HepG2 (cell line): ENCODE measurements around the gene TIRAP. TPM values are rescaled to one million over a fixed set of nuclear protein-coding genes. Genes with fewer than 3 reads are reported as not detected.
A peak's percentile ranks its signal among the peaks of the same experiment; 100 is the strongest.

Experiments used
- AKAP8 ChIP-seq: sonication (generic); formaldehyde crosslinking; IDR thresholded peaks from 2 replicates; pipeline ENCODE4 v1.5.1; 2020; ENCODE audit warnings: mild to moderate bottlenecking, missing genetic modification reagents
- DPF2 ChIP-seq: sonication (generic); formaldehyde crosslinking; IDR thresholded peaks from 2 replicates; pipeline ENCODE4 v1.4.0; 2020; ENCODE audit warnings: mild to moderate bottlenecking, low read depth, missing genetic modification reagents, borderline replicate concordance
- GTF2F1 ChIP-seq: fragments of 150-350 bp; IDR thresholded peaks from 2 replicates; pipeline ENCODE4 v1.6.1; 2014; ENCODE audit warnings: low read length
- HES4 ChIP-seq: sonication (generic); formaldehyde crosslinking; IDR thresholded peaks from 2 replicates; pipeline ENCODE4 v1.9.0; 2021; ENCODE audit warnings: mild to moderate bottlenecking, missing genetic modification reagents, borderline replicate concordance
- HHEX ChIP-seq: IDR thresholded peaks from 2 replicates; pipeline ENCODE4 v1.6.1; 2016; ENCODE audit warnings: control low read depth
- HOXA9 ChIP-seq: sonication (generic); formaldehyde crosslinking; IDR thresholded peaks from 2 replicates; pipeline ENCODE4 v1.8.1; 2022; ENCODE audit warnings: missing genetic modification reagents, mild to moderate bottlenecking, moderate library complexity, borderline replicate concordance
- NAIF1 ChIP-seq: sonication (generic); formaldehyde crosslinking; IDR thresholded peaks from 2 replicates; pipeline ENCODE4 v1.5.0; 2020; ENCODE audit warnings: mild to moderate bottlenecking, missing genetic modification reagents, borderline replicate concordance
- REPIN1 ChIP-seq: sonication (generic); formaldehyde crosslinking; IDR thresholded peaks from 2 replicates; pipeline ENCODE4 v1.8.0; 2022; ENCODE audit warnings: missing genetic modification reagents, low read depth, mild to moderate bottlenecking, borderline replicate concordance
- RORA ChIP-seq: sonication (generic); formaldehyde crosslinking; IDR thresholded peaks from 2 replicates; pipeline ENCODE4 v1.5.0; 2020; ENCODE audit warnings: mild to moderate bottlenecking, missing genetic modification reagents, moderate library complexity
- TP53 ChIP-seq: sonication (generic); formaldehyde crosslinking; conservative IDR thresholded peaks from 2 replicates; pipeline ENCODE4 v1.4.0; 2020; ENCODE audit warnings: missing genetic modification reagents
- ZNF232 ChIP-seq: sonication (generic); formaldehyde crosslinking; IDR thresholded peaks from 2 replicates; pipeline ENCODE4 v1.4.0; 2020; ENCODE audit warnings: missing genetic modification reagents, borderline replicate concordance
- ZNF34 ChIP-seq: sonication (generic); formaldehyde crosslinking; IDR thresholded peaks from 2 replicates; pipeline ENCODE4 v1.4.0; 2020; ENCODE audit warnings: mild to moderate bottlenecking, missing genetic modification reagents, borderline replicate concordance
- ZNF543 ChIP-seq: sonication (generic); formaldehyde crosslinking; IDR thresholded peaks from 2 replicates; pipeline ENCODE4 v1.4.0; 2020; ENCODE audit warnings: mild to moderate bottlenecking, missing genetic modification reagents
- ZNF720 ChIP-seq: sonication (generic); formaldehyde crosslinking; IDR thresholded peaks from 2 replicates; pipeline ENCODE4 v1.4.0; 2020; ENCODE audit warnings: missing genetic modification reagents
- ZNF878 ChIP-seq: sonication (generic); formaldehyde crosslinking; IDR thresholded peaks from 2 replicates; pipeline ENCODE4 v1.8.1; 2023; ENCODE audit warnings: mild to moderate bottlenecking, missing genetic modification reagents, moderate library complexity
- ZNF879 ChIP-seq: sonication (generic); formaldehyde crosslinking; IDR thresholded peaks from 2 replicates; pipeline ENCODE4 v1.8.1; 2023; ENCODE audit warnings: missing genetic modification reagents
- polyA plus RNA-seq, 8 experiments: library from polyadenylated mRNA; depleted of rRNA in 3 of 8; stranded (reverse) in 7 of 8; unstranded in 1 of 8; fragments of >200 nt; fragmentation: Illumina TruSeq in 4 of 8; extraction: Trizol in 4 of 8; gene quantifications; 2 replicates each; pipeline versions ENCODE4 v1.2.1 to v1.2.3, GENCODE V29; 2011 to 2016; ENCODE audit warnings: low read depth in 4 of 8, missing spikeins in 1 of 8, mixed read lengths in 1 of 8; ENCODE audit not compliant: insufficient read depth in 1 of 8
- total RNA-seq, 5 experiments: library from RNA; depleted of rRNA; stranded (reverse); fragments of >200 nt; fragmentation: Illumina TruSeq; extraction: Trizol; gene quantifications; 2 replicates each; pipeline ENCODE4 v1.2.3, GENCODE V29; 2016; ENCODE audit warnings: low read depth in 1 of 5
- TF ChIP-seq, protein P1 (sequence below): sonication (generic); formaldehyde crosslinking; IDR thresholded peaks from 2 replicates; pipeline ENCODE4 v1.4.0; 2020; ENCODE audit warnings: missing genetic modification reagents, borderline replicate concordance
- TF ChIP-seq, protein P2 (sequence below): sonication (generic); formaldehyde crosslinking; IDR thresholded peaks from 2 replicates; pipeline ENCODE4 v1.4.0; 2020; ENCODE audit warnings: missing genetic modification reagents
- TF ChIP-seq, protein P3 (sequence below): sonication (generic); formaldehyde crosslinking; IDR thresholded peaks from 2 replicates; pipeline ENCODE4 v1.4.0; 2020; ENCODE audit warnings: missing genetic modification reagents, borderline replicate concordance

TIRAP gene
- total and polyA plus RNA-seq, 2 of the 13 experiments (the other 11 are each of a cell fraction or from before 2014, with no cell fraction given), result 5.4 to 5.7 TPM

DNA sequence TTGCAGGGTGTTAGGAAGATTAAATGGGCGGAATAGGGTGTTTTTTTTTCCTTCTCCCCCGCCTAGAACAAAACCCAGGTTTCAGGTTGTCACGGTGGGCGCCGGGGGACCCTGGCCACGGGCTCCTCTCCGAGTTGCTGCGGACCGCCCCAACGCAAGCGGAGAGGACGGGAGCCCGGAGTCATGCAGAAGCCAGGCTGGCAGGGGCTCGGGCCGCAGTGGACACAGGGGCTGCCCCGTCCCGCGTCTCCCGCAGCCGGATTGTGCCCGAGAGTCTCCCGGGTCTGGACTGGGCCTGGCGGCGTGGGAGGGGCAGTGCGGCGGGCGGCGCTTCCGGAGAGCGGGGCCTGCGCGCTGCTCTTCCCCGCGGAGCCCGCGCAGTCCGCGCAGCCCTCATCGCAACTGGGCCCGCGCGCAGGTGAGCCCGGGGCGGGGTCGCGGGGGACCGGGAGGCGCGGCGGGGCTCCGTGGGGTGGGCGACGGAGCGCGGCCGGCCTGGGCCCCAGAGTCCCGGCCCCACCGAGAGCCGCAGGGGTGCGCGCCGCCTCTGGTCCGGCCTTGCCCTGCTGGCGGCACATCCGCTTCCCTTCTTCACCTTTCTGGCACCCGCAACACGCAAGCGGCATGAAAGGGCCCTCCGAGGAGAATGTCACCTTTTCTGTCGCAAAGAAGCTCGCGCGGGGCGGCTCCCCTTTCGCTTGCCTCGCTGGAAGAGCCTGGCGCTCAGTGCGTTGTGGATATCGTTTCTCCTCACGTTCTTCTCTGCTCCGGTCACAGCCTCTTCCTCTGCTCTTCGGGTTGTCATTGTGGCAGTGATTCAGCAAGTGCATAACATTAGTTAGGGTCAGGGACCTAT, at the start of gene TIRAP (continued):
- TF ChIP-seq, protein P1, sequence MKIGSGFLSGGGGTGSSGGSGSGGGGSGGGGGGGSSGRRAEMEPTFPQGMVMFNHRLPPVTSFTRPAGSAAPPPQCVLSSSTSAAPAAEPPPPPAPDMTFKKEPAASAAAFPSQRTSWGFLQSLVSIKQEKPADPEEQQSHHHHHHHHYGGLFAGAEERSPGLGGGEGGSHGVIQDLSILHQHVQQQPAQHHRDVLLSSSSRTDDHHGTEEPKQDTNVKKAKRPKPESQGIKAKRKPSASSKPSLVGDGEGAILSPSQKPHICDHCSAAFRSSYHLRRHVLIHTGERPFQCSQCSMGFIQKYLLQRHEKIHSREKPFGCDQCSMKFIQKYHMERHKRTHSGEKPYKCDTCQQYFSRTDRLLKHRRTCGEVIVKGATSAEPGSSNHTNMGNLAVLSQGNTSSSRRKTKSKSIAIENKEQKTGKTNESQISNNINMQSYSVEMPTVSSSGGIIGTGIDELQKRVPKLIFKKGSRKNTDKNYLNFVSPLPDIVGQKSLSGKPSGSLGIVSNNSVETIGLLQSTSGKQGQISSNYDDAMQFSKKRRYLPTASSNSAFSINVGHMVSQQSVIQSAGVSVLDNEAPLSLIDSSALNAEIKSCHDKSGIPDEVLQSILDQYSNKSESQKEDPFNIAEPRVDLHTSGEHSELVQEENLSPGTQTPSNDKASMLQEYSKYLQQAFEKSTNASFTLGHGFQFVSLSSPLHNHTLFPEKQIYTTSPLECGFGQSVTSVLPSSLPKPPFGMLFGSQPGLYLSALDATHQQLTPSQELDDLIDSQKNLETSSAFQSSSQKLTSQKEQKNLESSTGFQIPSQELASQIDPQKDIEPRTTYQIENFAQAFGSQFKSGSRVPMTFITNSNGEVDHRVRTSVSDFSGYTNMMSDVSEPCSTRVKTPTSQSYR (CRISPR knock-in tag), result no peak
- peak; percentile 21; the same call in 1 of the 2 replicates for TF ChIP-seq ZNF232
- no peak for TF ChIP-seq HOXA9 (CRISPR knock-in tag)
- TF ChIP-seq ZNF878 (CRISPR knock-in tag), result no peak
- no peak for TF ChIP-seq RORA (CRISPR knock-in tag)
- TF ChIP-seq REPIN1 (CRISPR knock-in tag), result no peak; the same call in 1 of the 2 replicates
- TF ChIP-seq ZNF34 (CRISPR knock-in tag), result no peak
- no peak for TF ChIP-seq ZNF543 (CRISPR knock-in tag)
- peak; percentile 79; the same call in 1 of the 2 replicates for TF ChIP-seq HES4 (CRISPR knock-in tag)
- peak; percentile 70; the same call in 1 of the 2 replicates for TF ChIP-seq NAIF1 (CRISPR knock-in tag)
- TF ChIP-seq, protein P2, sequence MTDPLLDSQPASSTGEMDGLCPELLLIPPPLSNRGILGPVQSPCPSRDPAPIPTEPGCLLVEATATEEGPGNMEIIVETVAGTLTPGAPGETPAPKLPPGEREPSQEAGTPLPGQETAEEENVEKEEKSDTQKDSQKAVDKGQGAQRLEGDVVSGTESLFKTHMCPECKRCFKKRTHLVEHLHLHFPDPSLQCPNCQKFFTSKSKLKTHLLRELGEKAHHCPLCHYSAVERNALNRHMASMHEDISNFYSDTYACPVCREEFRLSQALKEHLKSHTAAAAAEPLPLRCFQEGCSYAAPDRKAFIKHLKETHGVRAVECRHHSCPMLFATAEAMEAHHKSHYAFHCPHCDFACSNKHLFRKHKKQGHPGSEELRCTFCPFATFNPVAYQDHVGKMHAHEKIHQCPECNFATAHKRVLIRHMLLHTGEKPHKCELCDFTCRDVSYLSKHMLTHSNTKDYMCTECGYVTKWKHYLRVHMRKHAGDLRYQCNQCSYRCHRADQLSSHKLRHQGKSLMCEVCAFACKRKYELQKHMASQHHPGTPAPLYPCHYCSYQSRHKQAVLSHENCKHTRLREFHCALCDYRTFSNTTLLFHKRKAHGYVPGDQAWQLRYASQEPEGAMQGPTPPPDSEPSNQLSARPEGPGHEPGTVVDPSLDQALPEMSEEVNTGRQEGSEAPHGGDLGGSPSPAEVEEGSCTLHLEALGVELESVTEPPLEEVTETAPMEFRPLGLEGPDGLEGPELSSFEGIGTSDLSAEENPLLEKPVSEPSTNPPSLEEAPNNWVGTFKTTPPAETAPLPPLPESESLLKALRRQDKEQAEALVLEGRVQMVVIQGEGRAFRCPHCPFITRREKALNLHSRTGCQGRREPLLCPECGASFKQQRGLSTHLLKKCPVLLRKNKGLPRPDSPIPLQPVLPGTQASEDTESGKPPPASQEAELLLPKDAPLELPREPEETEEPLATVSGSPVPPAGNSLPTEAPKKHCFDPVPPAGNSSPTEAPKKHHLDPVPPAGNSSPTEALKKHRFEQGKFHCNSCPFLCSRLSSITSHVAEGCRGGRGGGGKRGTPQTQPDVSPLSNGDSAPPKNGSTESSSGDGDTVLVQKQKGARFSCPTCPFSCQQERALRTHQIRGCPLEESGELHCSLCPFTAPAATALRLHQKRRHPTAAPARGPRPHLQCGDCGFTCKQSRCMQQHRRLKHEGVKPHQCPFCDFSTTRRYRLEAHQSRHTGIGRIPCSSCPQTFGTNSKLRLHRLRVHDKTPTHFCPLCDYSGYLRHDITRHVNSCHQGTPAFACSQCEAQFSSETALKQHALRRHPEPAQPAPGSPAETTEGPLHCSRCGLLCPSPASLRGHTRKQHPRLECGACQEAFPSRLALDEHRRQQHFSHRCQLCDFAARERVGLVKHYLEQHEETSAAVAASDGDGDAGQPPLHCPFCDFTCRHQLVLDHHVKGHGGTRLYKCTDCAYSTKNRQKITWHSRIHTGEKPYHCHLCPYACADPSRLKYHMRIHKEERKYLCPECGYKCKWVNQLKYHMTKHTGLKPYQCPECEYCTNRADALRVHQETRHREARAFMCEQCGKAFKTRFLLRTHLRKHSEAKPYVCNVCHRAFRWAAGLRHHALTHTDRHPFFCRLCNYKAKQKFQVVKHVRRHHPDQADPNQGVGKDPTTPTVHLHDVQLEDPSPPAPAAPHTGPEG (CRISPR knock-in tag), result peak; percentile 86; the same call in 1 of the 2 replicates
- no peak; the same call in 1 of the 2 replicates for TF ChIP-seq ZNF879 (CRISPR knock-in tag)
- TF ChIP-seq, protein P3, sequence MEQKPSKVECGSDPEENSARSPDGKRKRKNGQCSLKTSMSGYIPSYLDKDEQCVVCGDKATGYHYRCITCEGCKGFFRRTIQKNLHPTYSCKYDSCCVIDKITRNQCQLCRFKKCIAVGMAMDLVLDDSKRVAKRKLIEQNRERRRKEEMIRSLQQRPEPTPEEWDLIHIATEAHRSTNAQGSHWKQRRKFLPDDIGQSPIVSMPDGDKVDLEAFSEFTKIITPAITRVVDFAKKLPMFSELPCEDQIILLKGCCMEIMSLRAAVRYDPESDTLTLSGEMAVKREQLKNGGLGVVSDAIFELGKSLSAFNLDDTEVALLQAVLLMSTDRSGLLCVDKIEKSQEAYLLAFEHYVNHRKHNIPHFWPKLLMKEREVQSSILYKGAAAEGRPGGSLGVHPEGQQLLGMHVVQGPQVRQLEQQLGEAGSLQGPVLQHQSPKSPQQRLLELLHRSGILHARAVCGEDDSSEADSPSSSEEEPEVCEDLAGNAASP, result no peak
- TF ChIP-seq ZNF720, result no peak
- TF ChIP-seq DPF2, result no peak
- TF ChIP-seq TP53 (CRISPR knock-in tag), result no peak
- TF ChIP-seq GTF2F1, result no peak
- no peak; the same call in 1 of the 2 replicates for TF ChIP-seq AKAP8 (CRISPR knock-in tag)
- no peak for TF ChIP-seq HHEX (CRISPR knock-in tag)
